ENCODE measurements around the gene BICRAL. TPM values are rescaled to one million over a fixed set of nuclear protein-coding genes. Genes with fewer than 3 reads are reported as not detected.

The BICRAL gene
- total RNA-seq, 1 donor from 2014 or later: 5.6 TPM

DNA sequence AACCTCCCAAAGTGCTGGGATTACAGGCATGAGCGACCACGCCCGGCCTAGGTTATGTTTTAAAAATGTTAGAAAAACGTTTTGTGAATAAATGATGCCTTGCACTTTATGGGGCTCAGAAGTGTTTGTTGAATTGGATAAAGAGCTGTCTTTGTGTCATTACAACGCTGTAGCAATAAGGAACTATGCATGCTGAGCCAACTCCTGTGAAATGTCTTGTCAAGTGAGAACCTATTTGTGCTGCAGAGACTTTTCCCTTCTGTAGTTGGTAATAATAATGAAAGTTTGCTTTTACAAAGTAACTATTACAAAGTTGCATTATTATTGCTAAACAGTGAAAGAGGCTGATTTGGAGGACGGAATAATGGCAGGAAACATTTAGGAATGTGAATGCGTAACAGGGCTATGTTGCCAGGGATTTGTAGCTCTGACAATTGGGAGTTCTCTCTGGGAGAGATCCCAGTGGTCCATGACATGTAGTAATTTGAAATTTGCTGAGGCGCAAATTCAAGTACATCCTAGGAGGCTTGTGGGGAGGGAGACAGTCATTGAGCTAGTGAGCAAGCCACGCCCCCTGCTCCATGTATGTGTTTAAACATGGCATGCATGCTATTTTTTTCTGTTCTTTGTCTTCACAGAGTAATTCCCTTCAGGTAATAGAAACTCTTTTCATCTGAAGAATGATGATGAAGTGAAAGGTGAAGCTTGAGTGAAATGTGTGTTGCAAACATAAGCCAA lies 16.8 kb upstream of the BICRAL start:
- peak in 1 of 2 donors; percentile 51 for DNase-seq (ENCODE audit: low read depth in 2 of 2)

DNA sequence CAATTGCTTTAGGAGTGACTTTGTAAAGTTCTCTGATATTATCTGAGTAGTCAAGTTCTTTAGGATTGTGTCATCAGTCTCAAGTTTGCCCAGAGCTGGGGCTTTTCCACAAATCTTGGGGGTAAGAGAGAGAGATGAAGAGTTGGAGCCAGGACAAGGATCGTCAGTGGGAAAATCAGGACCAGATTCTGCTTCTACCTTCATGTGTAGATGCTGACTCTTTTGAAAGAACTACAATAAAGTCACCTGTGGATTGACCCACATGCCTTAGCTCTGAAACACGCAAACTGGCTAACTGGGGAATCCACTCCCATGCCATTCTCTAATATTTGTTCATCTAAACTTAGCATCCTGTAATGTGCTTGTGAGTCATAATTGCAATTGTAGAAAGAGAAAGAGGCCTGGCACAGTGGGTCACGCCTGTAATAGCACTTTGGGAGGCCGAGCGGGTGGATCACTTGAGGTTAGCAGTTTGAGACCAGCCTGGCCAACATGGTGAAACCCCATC lies 15.6 kb upstream of the BICRAL start:
- peak in 1 of 2 donors; percentile 67 for DNase-seq (ENCODE audit: low read depth in 2 of 2)

GRCh38 chr6:42769051-42769450 lies 12.8 kb upstream of the BICRAL start:
- no peak for DNase-seq (ENCODE audit: low read depth in 2 of 2)

DNA sequence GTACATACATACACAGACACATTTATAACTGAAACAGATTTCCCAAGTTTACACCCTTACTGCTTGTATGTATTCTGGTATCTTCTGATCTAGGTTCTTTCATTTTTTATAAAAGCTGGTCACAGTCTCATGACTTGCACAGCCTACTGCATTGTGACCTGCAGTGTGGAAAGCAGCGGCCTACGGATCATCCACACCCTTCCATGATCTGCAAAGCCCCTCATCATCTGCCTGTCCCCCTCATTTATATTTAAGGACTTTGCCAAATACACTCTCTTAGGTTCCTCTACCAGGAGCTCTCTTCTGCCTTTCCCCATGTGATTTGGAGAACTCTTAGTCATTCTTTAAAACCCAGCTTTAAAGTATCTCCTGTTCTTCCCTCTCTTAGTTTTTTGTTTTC lies 12.0 kb upstream of the BICRAL start:
- no peak for DNase-seq (ENCODE audit: low read depth in 2 of 2)

GRCh38 chr6:42771741-42772100 lies 10.1 kb upstream of the BICRAL start:
- DNase-seq (ENCODE audit: low read depth in 2 of 2): no peak

DNA sequence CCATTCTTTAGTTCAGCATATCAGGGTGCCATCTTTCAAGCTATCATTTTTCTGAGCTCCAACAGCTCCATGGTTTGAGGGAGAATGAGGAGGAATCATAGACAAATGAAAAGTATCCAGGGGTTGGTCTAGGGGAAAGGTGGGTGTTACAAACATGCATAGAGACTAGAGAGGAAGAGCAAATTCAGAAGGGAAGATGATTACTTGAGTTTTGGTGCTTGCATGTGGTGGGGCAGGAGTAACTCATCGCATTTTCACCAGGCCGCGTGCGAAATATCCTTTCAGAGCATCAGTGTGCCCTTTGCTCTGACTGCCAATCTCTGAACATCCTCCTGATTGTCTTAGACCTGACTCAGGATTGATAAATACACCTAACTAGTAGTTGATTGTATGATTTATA lies 7.7 kb upstream of the BICRAL start:
- no peak for DNase-seq (ENCODE audit: low read depth in 2 of 2)

GRCh38 chr6:42774821-42775487 lies 6.9 kb upstream of the BICRAL start:
- DNase-seq (ENCODE audit: low read depth in 2 of 2): peak in 1 of 2 donors; percentile 51

DNA sequence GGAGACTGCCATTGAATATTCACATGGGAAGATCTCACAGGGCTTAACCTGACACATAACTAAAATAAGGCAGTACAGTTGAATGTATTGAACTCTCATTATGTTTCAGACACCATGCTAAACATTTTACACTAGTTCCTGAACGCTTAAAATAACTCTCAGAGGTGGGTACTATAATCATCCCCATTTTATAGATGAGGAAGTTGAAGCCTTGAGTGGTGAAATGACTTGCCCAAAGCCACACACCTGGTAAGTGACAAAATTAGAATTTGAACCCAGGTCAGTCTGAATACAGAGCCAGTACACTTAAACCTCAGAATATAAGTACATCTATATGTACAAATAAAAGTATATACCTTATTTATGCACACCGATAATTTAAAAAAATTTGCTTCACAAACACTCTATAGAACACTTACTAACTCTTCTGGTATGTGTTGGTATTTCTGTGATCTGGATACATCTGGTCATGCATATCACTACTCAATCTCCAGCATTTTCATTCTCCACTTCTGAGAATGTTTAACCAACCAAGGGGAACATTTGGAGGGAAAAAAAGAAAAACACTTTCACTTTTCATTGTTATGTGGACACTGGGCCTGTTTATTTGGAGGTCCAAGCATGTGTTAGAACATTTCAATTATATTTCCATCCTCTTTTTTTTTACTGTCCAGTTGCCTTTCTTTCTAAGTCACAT lies 4.6 kb upstream of the BICRAL start:
- peak; percentile 41 to 46 for DNase-seq (ENCODE audit: low read depth in 2 of 2)

GRCh38 chr6:42778122-42778521 lies 3.7 kb upstream of the BICRAL start:
- no peak for DNase-seq (ENCODE audit: low read depth in 2 of 2)

GRCh38 chr6:42779521-42779920 lies 2.3 kb upstream of the BICRAL start:
- no peak for DNase-seq (ENCODE audit: low read depth in 2 of 2)

DNA sequence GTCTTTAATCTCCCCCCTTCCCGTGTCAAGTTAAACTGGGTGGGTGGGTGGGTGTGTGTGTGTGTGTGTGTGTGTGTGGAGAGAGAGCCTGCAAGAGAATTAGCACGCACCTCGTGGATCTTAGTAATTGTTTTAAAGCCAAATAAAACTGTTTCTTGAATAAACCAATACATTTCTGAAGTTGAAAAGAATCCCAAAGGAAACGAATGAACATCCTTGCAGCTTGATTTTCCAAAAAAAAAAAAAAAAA lies 381 bp upstream of the BICRAL start:
- peak; percentile 25 to 52 for DNase-seq (ENCODE audit: low read depth in 2 of 2)

GRCh38 chr6:42782689-42783176 lies 881 bp downstream of the BICRAL start:
- peak; percentile 84 to 94 for DNase-seq (ENCODE audit: low read depth in 2 of 2)

GRCh38 chr6:42783177-42783875 lies 1.5 kb downstream of the BICRAL start:
- peak; percentile 70 to 81 for DNase-seq (ENCODE audit: low read depth in 2 of 2)

GRCh38 chr6:42783876-42784642 lies 2.2 kb downstream of the BICRAL start:
- peak; percentile 22 to 40 for DNase-seq (ENCODE audit: low read depth in 2 of 2)

DNA sequence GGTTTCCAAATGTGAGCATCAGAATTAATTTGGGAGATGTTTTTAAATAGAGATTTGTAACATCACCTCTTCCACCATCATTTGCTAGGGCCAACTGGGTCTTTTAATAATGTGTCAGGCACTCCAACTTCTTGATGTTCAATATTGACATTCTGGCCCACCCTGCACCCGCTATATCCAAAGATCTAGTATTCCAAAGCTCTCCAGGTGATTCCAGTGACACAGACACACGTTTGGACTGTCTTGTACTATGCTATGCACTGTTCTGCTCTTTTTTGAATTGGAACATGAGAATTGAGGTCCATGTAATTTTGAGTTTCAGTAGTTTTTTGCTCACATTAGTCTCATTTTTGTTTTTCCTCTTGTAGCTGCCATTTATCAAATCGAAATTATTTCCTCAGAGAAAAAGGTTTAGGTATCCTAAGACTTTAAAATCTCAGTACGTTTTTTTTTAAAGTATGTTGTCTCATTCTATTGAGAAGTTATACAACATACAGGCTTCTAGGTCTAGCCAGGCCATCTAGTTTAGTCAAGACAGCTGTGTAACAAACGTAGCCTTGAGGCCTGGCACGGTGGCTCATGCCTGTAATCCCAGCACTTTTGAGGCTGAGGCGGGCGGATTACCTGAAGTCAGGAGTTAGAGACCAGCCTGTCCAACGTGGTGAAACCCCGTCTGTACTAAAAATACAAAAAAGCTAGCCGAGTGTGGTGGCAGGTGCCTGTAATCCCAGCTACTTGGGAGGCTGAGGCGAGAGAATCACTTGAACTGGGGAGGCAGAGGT lies 3.1 kb downstream of the BICRAL start:
- no peak for DNase-seq (ENCODE audit: low read depth in 2 of 2)

- DNase-seq (ENCODE audit: low read depth in 2 of 2): no peak
These were observed 4.7 kb downstream of the BICRAL start for GRCh38 chr6:42786525-42786985.

- no peak for DNase-seq (ENCODE audit: low read depth in 2 of 2)
These were observed 5.2 kb downstream of the BICRAL start for GRCh38 chr6:42787063-42787472.

GRCh38 chr6:42788671-42789070 lies 6.8 kb downstream of the BICRAL start:
- no peak for DNase-seq (ENCODE audit: low read depth in 2 of 2)

- no peak for DNase-seq (ENCODE audit: low read depth in 2 of 2)
These were observed 8.8 kb downstream of the BICRAL start for GRCh38 chr6:42790549-42791181.

Measured in lung microvascular endothelial cell (primary cell).